GM12872 (cell line): ENCODE data around the gene DGKZ.

ENCODE experiments used
- CTCF ChIP-seq: IDR thresholded peaks from 3 replicates; pipeline ENCODE4 v1.5.1; 2011; ENCODE audit warnings: low read depth, mild to moderate bottlenecking, low read length, moderate library complexity; ENCODE audit not compliant: insufficient read depth

The DGKZ gene

GRCh38 chr11:46361283-46362155, 14.3 kb downstream of the DGKZ start:
- TF ChIP-seq CTCF: no peak

- TF ChIP-seq CTCF: no peak
Measured at GRCh38 chr11:46362156-46363030, 15.1 kb downstream of the DGKZ start.

GRCh38 chr11:46363031-46363407, 15.8 kb downstream of the DGKZ start:
- no peak for TF ChIP-seq CTCF

GRCh38 chr11:46363455-46364005, 16.3 kb downstream of the DGKZ start:
- TF ChIP-seq CTCF: no peak

- TF ChIP-seq CTCF: no peak
Measured at GRCh38 chr11:46364056-46364455, 16.8 kb downstream of the DGKZ start.

GRCh38 chr11:46364791-46365190, 17.5 kb downstream of the DGKZ start:
- no peak for TF ChIP-seq CTCF

- TF ChIP-seq CTCF: no peak
Measured at GRCh38 chr11:46366260-46366659, 19.0 kb downstream of the DGKZ start.
